ENCODE data around the gene ZNF575. TPM values are rescaled to one million over a fixed set of nuclear protein-coding genes. Genes with fewer than 3 reads are reported as not detected.

Gene ZNF575
- total and polyA plus RNA-seq, 4 donors = 0.08 to 1.0 (median 0.49) TPM

GRCh38 chr19:43506629-43507028, 26.4 kb upstream of the ZNF575 start (continued):
- TF ChIP-seq CTCF (IDR thresholded peaks at IDR 0.05; ENCODE audit: low read depth, low read length, missing input control) = no peak
- TF ChIP-seq, protein P1, sequence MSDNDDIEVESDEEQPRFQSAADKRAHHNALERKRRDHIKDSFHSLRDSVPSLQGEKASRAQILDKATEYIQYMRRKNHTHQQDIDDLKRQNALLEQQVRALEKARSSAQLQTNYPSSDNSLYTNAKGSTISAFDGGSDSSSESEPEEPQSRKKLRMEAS (IDR thresholded peaks at IDR 0.05) = no peak
- no peak for TF ChIP-seq RXRA (IDR thresholded peaks at IDR 0.05)
- no peak for TF ChIP-seq HNF4G (IDR thresholded peaks at IDR 0.05)

- peaks cover 0 to 14% (median 13%) of the 10 kb centered on the region in 4 donors for H3K36me3 ChIP-seq (ENCODE audit: control insufficient read depth in 4 of 4, insufficient read depth in 3 of 4, low read depth in 1 of 4, low read length in 3 of 4)
- WGBS = 67% methylated on average over 2 of the region's 2 CpGs
- no peak overlapping the region for H3K9ac ChIP-seq (ENCODE audit: low read depth in 1 of 2, low read length in 2 of 2)
- H3K9me3 ChIP-seq (ENCODE audit: control insufficient read depth in 4 of 4, low read length in 3 of 4) = no peaks in the 10 kb centered on the region
- TF ChIP-seq RAD21 (IDR thresholded peaks at IDR 0.05) (no peak), HNF4G (IDR thresholded peaks at IDR 0.05) (no peak), CTCF (IDR thresholded peaks at IDR 0.05; ENCODE audit: low read depth, low read length, missing input control) (no peak), SP1 (IDR thresholded peaks at IDR 0.05) (no peak), RXRA (IDR thresholded peaks at IDR 0.05) (no peak)
- TF ChIP-seq, protein P1 (IDR thresholded peaks at IDR 0.05) = no peak
- no peak overlapping the region for H3K27ac ChIP-seq (ENCODE audit: low read depth in 1 of 2, low read length in 2 of 2)
- H3K4me1 ChIP-seq (ENCODE audit: control insufficient read depth in 4 of 4, insufficient read depth in 4 of 4, low read length in 3 of 4) = peaks cover 1 to 14% (median 8%) of the 10 kb centered on the region in 4 donors
- no peaks in the 10 kb centered on the region for H3K27me3 ChIP-seq (ENCODE audit: control insufficient read depth in 4 of 4, insufficient read depth in 4 of 4, low read length in 3 of 4)
- no peak for DNase-seq (ENCODE audit: low spot score)
- H3K4me3 ChIP-seq (ENCODE audit: low read depth in 1 of 3, low read length in 3 of 3) = no peak overlapping the region
Measured at GRCh38 chr19:43507880-43508279, 25.1 kb upstream of the ZNF575 start.

DNA sequence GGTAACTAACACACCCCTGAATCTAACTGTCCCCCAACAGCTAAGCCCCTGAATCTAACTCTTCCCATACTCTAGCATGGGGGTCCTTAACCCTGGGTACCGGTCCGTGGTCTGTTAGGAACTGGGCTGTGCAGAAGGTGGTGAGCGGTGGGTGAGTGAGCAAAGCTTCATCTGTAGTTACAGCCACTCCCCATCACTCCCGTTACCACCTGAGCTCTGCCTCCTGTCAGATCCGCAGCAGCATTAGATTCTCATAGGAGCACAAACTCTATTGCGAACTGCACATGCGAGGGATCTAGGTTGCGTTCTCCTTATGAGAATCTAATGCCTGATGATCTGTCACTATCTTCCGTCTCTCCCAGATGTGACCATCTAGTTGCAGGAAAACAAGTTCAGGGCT, 22.3 kb upstream of the ZNF575 start:
- Histone ChIP-seq H3K36me3 (ENCODE audit: control insufficient read depth in 4 of 4, insufficient read depth in 3 of 4, low read depth in 1 of 4, low read length in 3 of 4) (peaks cover 0 to 14% (median 13%) of the 10 kb centered on the region in 4 donors), H3K9me3 (ENCODE audit: control insufficient read depth in 4 of 4, low read length in 3 of 4) (no peaks in the 10 kb centered on the region), H3K4me1 (ENCODE audit: control insufficient read depth in 4 of 4, insufficient read depth in 4 of 4, low read length in 3 of 4) (peaks cover 0 to 3% (median 1%) of the 10 kb centered on the region in 4 donors), H3K4me3 (ENCODE audit: low read depth in 1 of 3, low read length in 3 of 3) (no peak overlapping the region), H3K9ac (ENCODE audit: low read depth in 1 of 2, low read length in 2 of 2) (no peak overlapping the region), H3K27ac (ENCODE audit: low read depth in 1 of 2, low read length in 2 of 2) (no peak overlapping the region), H3K27me3 (ENCODE audit: control insufficient read depth in 4 of 4, insufficient read depth in 4 of 4, low read length in 3 of 4) (no peaks in the 10 kb centered on the region)
- TF ChIP-seq, protein P2, sequence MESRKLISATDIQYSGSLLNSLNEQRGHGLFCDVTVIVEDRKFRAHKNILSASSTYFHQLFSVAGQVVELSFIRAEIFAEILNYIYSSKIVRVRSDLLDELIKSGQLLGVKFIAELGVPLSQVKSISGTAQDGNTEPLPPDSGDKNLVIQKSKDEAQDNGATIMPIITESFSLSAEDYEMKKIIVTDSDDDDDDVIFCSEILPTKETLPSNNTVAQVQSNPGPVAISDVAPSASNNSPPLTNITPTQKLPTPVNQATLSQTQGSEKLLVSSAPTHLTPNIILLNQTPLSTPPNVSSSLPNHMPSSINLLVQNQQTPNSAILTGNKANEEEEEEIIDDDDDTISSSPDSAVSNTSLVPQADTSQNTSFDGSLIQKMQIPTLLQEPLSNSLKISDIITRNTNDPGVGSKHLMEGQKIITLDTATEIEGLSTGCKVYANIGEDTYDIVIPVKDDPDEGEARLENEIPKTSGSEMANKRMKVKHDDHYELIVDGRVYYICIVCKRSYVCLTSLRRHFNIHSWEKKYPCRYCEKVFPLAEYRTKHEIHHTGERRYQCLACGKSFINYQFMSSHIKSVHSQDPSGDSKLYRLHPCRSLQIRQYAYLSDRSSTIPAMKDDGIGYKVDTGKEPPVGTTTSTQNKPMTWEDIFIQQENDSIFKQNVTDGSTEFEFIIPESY (IDR thresholded peaks at IDR 0.05) = no peak
- no peak for TF ChIP-seq YY1 (IDR thresholded peaks at IDR 0.05)
- TF ChIP-seq RXRA (IDR thresholded peaks at IDR 0.05) = no peak
- no peak for TF ChIP-seq SP1 (IDR thresholded peaks at IDR 0.05)
- no peak for TF ChIP-seq HNF4A (conservative IDR thresholded peaks at IDR 0.05)
- no peak for TF ChIP-seq CTCF (IDR thresholded peaks at IDR 0.05; ENCODE audit: low read depth, low read length, missing input control)
- TF ChIP-seq, protein P1 (IDR thresholded peaks at IDR 0.05) = no peak
- no peak for TF ChIP-seq JUND (IDR thresholded peaks at IDR 0.05)
- WGBS = 98% methylated on average over 9 of the region's 9 CpGs
- no peak for DNase-seq (ENCODE audit: low spot score)
